Right cardiac atrium (tissue), 5 donors: ENCODE results near the gene BPIFB2. TPM values are rescaled to one million over a fixed set of nuclear protein-coding genes. Genes with fewer than 3 reads are reported as not detected.
"Not testable (repeated sequence)": the region's sequence is repeated elsewhere in the genome, so short reads cannot be mapped to it uniquely, and the experiment has no call there.

ENCODE experiments used
- ATAC-seq, 2 donors: fragments of 200-7000 bp; cut with Tn5 transposase; one replicate each; pipeline versions ENCODE4 v1.8.0 to v1.9.1; 2020; ENCODE audit warnings: moderate library complexity in 2 of 2, mild to moderate bottlenecking in 1 of 2
- DNase-seq, 3 donors: peaks; one replicate each; pipeline ENCODE4 v3.0.0-alpha.2; 2020
- H3K27ac ChIP-seq: one replicate; pipeline ENCODE4 v1.5.1; 2013; ENCODE audit warnings: mild to moderate bottlenecking, low read length, control low read depth, moderate library complexity
- H3K27me3 ChIP-seq: one replicate; pipeline ENCODE4 v1.6.1; 2013; ENCODE audit not compliant: control insufficient read depth, insufficient read depth
- H3K4me1 ChIP-seq: one replicate; pipeline ENCODE4 v1.6.1; 2013; ENCODE audit warnings: low read length; ENCODE audit not compliant: control insufficient read depth, insufficient read depth
- H3K4me3 ChIP-seq: one replicate; pipeline ENCODE4 v1.5.1; 2013; ENCODE audit warnings: low read length, control low read depth
- H3K9me3 ChIP-seq: one replicate; pipeline ENCODE4 v1.6.1; 2013; ENCODE audit warnings: low read length; ENCODE audit not compliant: control insufficient read depth
- WGBS: extraction: QIAGEN DNeasy Blood & Tissue Kit; methylation state at CpG from one replicate; pipeline ENCODE4 v1.1.7; 2013; 5-methylcytosine and 5-hydroxymethylcytosine counted together
- intact Hi-C, 4 donors: fragments of 100-400 bp; cut with DNase I; formaldehyde crosslinking; loops; one replicate each; pipeline versions ENCODE4 v1.11.0 to v1.14.0; 2022 to 2023
- polyA plus RNA-seq: library from polyadenylated mRNA; stranded (reverse); fragments of 200-250 nt; gene quantifications from one replicate; pipeline ENCODE4 v1.2.3, GENCODE V29; 2013
- total RNA-seq, 4 donors: library from RNA; stranded (reverse); fragmentation: NEBNext Ultra II Directional; extraction: Animal tissue kit (Norgen Biotek cat#: 25700); gene quantifications; one replicate each; pipeline ENCODE4 v1.2.1, GENCODE V29; 2021
- donor health status: healthy with polysubstance abuse.
- donor health status: DM: no; HTN: yes; CAD: no.
- donor health status: DM: no; HTN: no; CAD: no.
- donor health status: DM: no; HTN: yes; CAD: no; lungs with severe emphysema.
- donor health status: DM: yes; HTN: yes; CAD: no.

Gene BPIFB2
- total and polyA plus RNA-seq, 5 donors = not detected

GRCh38 chr20:32972181-32973076, 35.1 kb upstream of the BPIFB2 start:
- Histone ChIP-seq H3K9me3 (no peaks in the 10 kb centered on the region), H3K27me3 (no peaks in the 10 kb centered on the region), H3K4me1 (peaks cover 5% of the 10 kb centered on the region), H3K4me3 (no peak overlapping the region), H3K27ac (peak overlapping the region; percentile 62)
- ATAC-seq = no peak
- 76% methylated on average over 13 of the region's 13 CpGs for WGBS
- intact Hi-C loops = no loop called here
- DNase-seq = no peak

GRCh38 chr20:32973077-32973717, 34.3 kb upstream of the BPIFB2 start:
- no peak for DNase-seq
- 87% methylated on average over 10 of the region's 10 CpGs for WGBS
- ATAC-seq = no peak
- Histone ChIP-seq H3K27me3 (no peaks in the 10 kb centered on the region), H3K4me1 (peaks cover 5% of the 10 kb centered on the region), H3K4me3 (no peak overlapping the region), H3K27ac (no peak overlapping the region), H3K9me3 (no peaks in the 10 kb centered on the region)
- intact Hi-C loops = no loop called here

- not testable (repeated sequence) for H3K4me1 ChIP-seq
Observed at GRCh38 chr20:32974204-32975064, 33.1 kb upstream of the BPIFB2 start.

GRCh38 chr20:32975121-32975520, 32.4 kb upstream of the BPIFB2 start:
- H3K4me3 ChIP-seq, ATAC-seq, intact Hi-C loops, H3K9me3 ChIP-seq, DNase-seq, H3K27ac ChIP-seq, H3K4me1 ChIP-seq, H3K27me3 ChIP-seq: not testable (repeated sequence)
- 71% methylated on average over 4 of the region's 4 CpGs for WGBS

More at GRCh38 chr20:32974204-32975064, 33.1 kb upstream of the BPIFB2 start:
- H3K4me3 ChIP-seq, intact Hi-C loops, ATAC-seq, DNase-seq, H3K27me3 ChIP-seq, H3K27ac ChIP-seq, H3K9me3 ChIP-seq: not testable (repeated sequence)
- WGBS = 77% methylated on average over 9 of the region's 9 CpGs

- H3K4me3 ChIP-seq = no peak overlapping the region
- intact Hi-C loops = no loop called here
- H3K27me3 ChIP-seq = no peaks in the 10 kb centered on the region
- DNase-seq (peak; percentile 40 to 81 (median 62)), ATAC-seq (peak; percentile 85 to 86)
- H3K4me1 ChIP-seq = peaks cover 2% of the 10 kb centered on the region
- peak overlapping the region; percentile 5 for H3K27ac ChIP-seq
- H3K9me3 ChIP-seq = no peaks in the 10 kb centered on the region
- 72% methylated on average over 15 of the region's 15 CpGs for WGBS
Observed at GRCh38 chr20:32975698-32976674, 31.5 kb upstream of the BPIFB2 start.

GRCh38 chr20:32976746-32977145, 30.8 kb upstream of the BPIFB2 start:
- DNase-seq (no peak), ATAC-seq (no peak)
- no peak overlapping the region for H3K4me3 ChIP-seq
- intact Hi-C loops = no loop called here
- no peaks in the 10 kb centered on the region for H3K4me1 ChIP-seq
- no peaks in the 10 kb centered on the region for H3K27me3 ChIP-seq
- no peak overlapping the region for H3K27ac ChIP-seq
- H3K9me3 ChIP-seq = no peaks in the 10 kb centered on the region
- 74% methylated on average over 6 of the region's 6 CpGs for WGBS

- no peak overlapping the region for H3K4me3 ChIP-seq
- 82% methylated on average over 13 of the region's 13 CpGs for WGBS
- no peak for ATAC-seq
- DNase-seq = no peak
- intact Hi-C loops = no loop called here
- H3K4me1 ChIP-seq = no peaks in the 10 kb centered on the region
- H3K27me3 ChIP-seq = no peaks in the 10 kb centered on the region
- H3K9me3 ChIP-seq = no peaks in the 10 kb centered on the region
- no peak overlapping the region for H3K27ac ChIP-seq
Observed at GRCh38 chr20:32977281-32978008, 30.1 kb upstream of the BPIFB2 start.

GRCh38 chr20:32978009-32978335, 29.5 kb upstream of the BPIFB2 start:
- DNase-seq (no peak), ATAC-seq (no peak)
- Histone ChIP-seq H3K27me3 (no peaks in the 10 kb centered on the region), H3K9me3 (no peaks in the 10 kb centered on the region), H3K4me1 (no peaks in the 10 kb centered on the region), H3K27ac (no peak overlapping the region), H3K4me3 (no peak overlapping the region)
- intact Hi-C loops = no loop called here
- 72% methylated on average over 7 of the region's 7 CpGs for WGBS

- Histone ChIP-seq H3K27me3 (no peaks in the 10 kb centered on the region), H3K27ac (no peak overlapping the region), H3K4me1 (no peaks in the 10 kb centered on the region), H3K4me3 (no peak overlapping the region), H3K9me3 (no peaks in the 10 kb centered on the region)
- ATAC-seq (no peak), DNase-seq (no peak)
- intact Hi-C loops = no loop called here
- WGBS = 64% methylated on average over 9 of the region's 9 CpGs
Observed at GRCh38 chr20:32979201-32979998, 28.1 kb upstream of the BPIFB2 start.
